ENCODE data around the gene NTMT1. TPM values are rescaled to one million over a fixed set of nuclear protein-coding genes. Genes with fewer than 3 reads are reported as not detected.

NTMT1 gene
- total RNA-seq, 1 donor from 2014 or later: 55.1 TPM

DNA sequence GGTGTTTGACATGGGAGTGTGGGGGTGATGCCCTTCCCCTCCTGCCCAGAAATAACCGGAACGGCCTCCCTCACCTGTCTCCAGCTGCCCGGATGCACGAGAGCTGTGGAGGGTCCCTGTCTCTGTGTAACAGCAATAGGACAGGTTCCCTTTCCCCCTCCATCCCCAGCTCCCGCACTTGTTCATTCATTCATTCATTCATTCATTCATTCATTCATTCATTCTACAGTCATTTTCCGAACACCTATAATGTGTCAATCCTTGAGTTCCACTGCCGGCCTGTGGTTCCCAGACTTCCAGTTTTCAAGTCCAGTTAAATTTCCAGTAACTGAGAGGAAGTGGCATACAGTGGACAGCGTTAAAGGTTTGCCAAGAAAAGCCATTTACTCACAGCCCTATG is 46.7 kb downstream of the NTMT1 start:
- Histone ChIP-seq H4K20me1 (ENCODE audit: insufficient read depth, low read length) (peaks cover 3% of the 10 kb centered on the region), H3K79me2 (ENCODE audit: insufficient read depth, low read length) (no peaks in the 10 kb centered on the region), H2AFZ (ENCODE audit: low read depth, low read length) (no peak overlapping the region), H3K36me3 (ENCODE audit: insufficient read depth, low read length) (no peaks in the 10 kb centered on the region), H3K4me2 (ENCODE audit: low read length) (no peak overlapping the region), H3K4me3 (ENCODE audit: insufficient read depth, low read depth, low read length) (no peak overlapping the region), H3K9ac (ENCODE audit: low read length) (no peak overlapping the region), H3K4me1 (ENCODE audit: insufficient read depth, low read length) (peaks cover 10% of the 10 kb centered on the region), H3K27me3 (ENCODE audit: insufficient read depth, low read length) (peaks cover 28% of the 10 kb centered on the region), H3K27ac (ENCODE audit: low read depth, low read length) (no peak overlapping the region), H3K9me3 (ENCODE audit: insufficient read depth, low read depth, low read length) (no peaks in the 10 kb centered on the region)
- H3K27me3 Mint-ChIP-seq (ENCODE audit: low read depth, unreplicated experiment): peaks cover 39% of the 10 kb centered on the region
- TF ChIP-seq, protein P1, sequence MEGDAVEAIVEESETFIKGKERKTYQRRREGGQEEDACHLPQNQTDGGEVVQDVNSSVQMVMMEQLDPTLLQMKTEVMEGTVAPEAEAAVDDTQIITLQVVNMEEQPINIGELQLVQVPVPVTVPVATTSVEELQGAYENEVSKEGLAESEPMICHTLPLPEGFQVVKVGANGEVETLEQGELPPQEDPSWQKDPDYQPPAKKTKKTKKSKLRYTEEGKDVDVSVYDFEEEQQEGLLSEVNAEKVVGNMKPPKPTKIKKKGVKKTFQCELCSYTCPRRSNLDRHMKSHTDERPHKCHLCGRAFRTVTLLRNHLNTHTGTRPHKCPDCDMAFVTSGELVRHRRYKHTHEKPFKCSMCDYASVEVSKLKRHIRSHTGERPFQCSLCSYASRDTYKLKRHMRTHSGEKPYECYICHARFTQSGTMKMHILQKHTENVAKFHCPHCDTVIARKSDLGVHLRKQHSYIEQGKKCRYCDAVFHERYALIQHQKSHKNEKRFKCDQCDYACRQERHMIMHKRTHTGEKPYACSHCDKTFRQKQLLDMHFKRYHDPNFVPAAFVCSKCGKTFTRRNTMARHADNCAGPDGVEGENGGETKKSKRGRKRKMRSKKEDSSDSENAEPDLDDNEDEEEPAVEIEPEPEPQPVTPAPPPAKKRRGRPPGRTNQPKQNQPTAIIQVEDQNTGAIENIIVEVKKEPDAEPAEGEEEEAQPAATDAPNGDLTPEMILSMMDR (IDR thresholded peaks at IDR 0.05; ENCODE audit: insufficient read depth, low read depth, low read length): no peak
- TF ChIP-seq EZH2 (IDR thresholded peaks at IDR 0.05; ENCODE audit: insufficient read depth, low read length): no peak
- FAIRE-seq (no peak), DNase-seq (ENCODE audit: low read depth) (no peak)
- H3K9me3 Mint-ChIP-seq (ENCODE audit: unreplicated experiment): no peaks in the 10 kb centered on the region
- H3K4me1 Mint-ChIP-seq (ENCODE audit: low read depth, unreplicated experiment): no peaks in the 10 kb centered on the region
- no peaks in the 10 kb centered on the region for H3K36me3 Mint-ChIP-seq (ENCODE audit: low read depth, unreplicated experiment)
- H3K4me3 Mint-ChIP-seq (ENCODE audit: unreplicated experiment): no peak overlapping the region
- no peak overlapping the region for H3K27ac Mint-ChIP-seq (ENCODE audit: unreplicated experiment)

- H3K4me3 ChIP-seq (ENCODE audit: insufficient read depth, low read depth, low read length): no peak overlapping the region
- H2AFZ ChIP-seq (ENCODE audit: low read depth, low read length): no peak overlapping the region
- TF ChIP-seq EZH2 (IDR thresholded peaks at IDR 0.05; ENCODE audit: insufficient read depth, low read length): no peak
- TF ChIP-seq, protein P1 (IDR thresholded peaks at IDR 0.05; ENCODE audit: insufficient read depth, low read depth, low read length): no peak
- H3K9me3 ChIP-seq (ENCODE audit: insufficient read depth, low read depth, low read length): no peaks in the 10 kb centered on the region
- H3K36me3 ChIP-seq (ENCODE audit: insufficient read depth, low read length): no peaks in the 10 kb centered on the region
- no peak overlapping the region for H3K27ac ChIP-seq (ENCODE audit: low read depth, low read length)
- no peak overlapping the region for H3K9ac ChIP-seq (ENCODE audit: low read length)
- no peaks in the 10 kb centered on the region for H3K79me2 ChIP-seq (ENCODE audit: insufficient read depth, low read length)
- DNase-seq (ENCODE audit: low read depth) (no peak), FAIRE-seq (no peak)
- no peaks in the 10 kb centered on the region for H3K36me3 Mint-ChIP-seq (ENCODE audit: low read depth, unreplicated experiment)
- peaks cover 33% of the 10 kb centered on the region for H3K27me3 ChIP-seq (ENCODE audit: insufficient read depth, low read length)
- no peaks in the 10 kb centered on the region for H3K4me1 Mint-ChIP-seq (ENCODE audit: low read depth, unreplicated experiment)
- peaks cover 10% of the 10 kb centered on the region for H3K4me1 ChIP-seq (ENCODE audit: insufficient read depth, low read length)
- no peak overlapping the region for H3K4me2 ChIP-seq (ENCODE audit: low read length)
- peaks cover 3% of the 10 kb centered on the region for H4K20me1 ChIP-seq (ENCODE audit: insufficient read depth, low read length)
- H3K27me3 Mint-ChIP-seq (ENCODE audit: low read depth, unreplicated experiment): peaks cover 44% of the 10 kb centered on the region
- no peak overlapping the region for H3K27ac Mint-ChIP-seq (ENCODE audit: unreplicated experiment)
- H3K4me3 Mint-ChIP-seq (ENCODE audit: unreplicated experiment): no peak overlapping the region
- no peaks in the 10 kb centered on the region for H3K9me3 Mint-ChIP-seq (ENCODE audit: unreplicated experiment)
These were observed 47.6 kb downstream of the NTMT1 start for GRCh38 chr9:129673602-129674001.

DNA sequence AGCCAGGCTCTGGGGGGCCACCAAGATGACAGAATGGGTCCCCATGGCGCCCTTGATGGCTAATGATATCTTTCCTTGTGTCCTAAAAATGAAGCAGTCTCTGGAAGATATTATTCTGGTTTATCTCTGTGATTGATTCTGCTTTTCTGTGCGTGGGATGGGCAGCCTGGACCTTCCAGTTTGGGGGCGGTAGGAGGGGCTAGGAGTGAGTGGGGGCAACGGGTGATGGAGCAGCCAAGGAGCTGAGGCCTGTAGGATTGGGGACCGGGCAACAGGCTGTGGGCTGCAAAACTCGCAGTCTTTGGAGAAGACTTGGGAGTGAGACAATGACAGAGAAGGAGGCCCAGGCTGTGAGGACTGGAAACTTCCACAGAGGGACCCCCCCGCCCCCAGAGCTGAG is 48.3 kb downstream of the NTMT1 start:
- Histone ChIP-seq H3K9ac (ENCODE audit: low read length) (no peak overlapping the region), H3K4me3 (ENCODE audit: insufficient read depth, low read depth, low read length) (no peak overlapping the region), H4K20me1 (ENCODE audit: insufficient read depth, low read length) (peaks cover 3% of the 10 kb centered on the region), H3K36me3 (ENCODE audit: insufficient read depth, low read length) (no peaks in the 10 kb centered on the region), H3K4me2 (ENCODE audit: low read length) (no peak overlapping the region), H2AFZ (ENCODE audit: low read depth, low read length) (no peak overlapping the region), H3K9me3 (ENCODE audit: insufficient read depth, low read depth, low read length) (no peaks in the 10 kb centered on the region), H3K27ac (ENCODE audit: low read depth, low read length) (no peak overlapping the region), H3K27me3 (ENCODE audit: insufficient read depth, low read length) (peaks cover 34% of the 10 kb centered on the region), H3K4me1 (ENCODE audit: insufficient read depth, low read length) (peaks cover 8% of the 10 kb centered on the region), H3K79me2 (ENCODE audit: insufficient read depth, low read length) (no peaks in the 10 kb centered on the region)
- FAIRE-seq: no peak
- Mint-ChIP-seq H3K9me3 (ENCODE audit: unreplicated experiment) (no peaks in the 10 kb centered on the region), H3K27me3 (ENCODE audit: low read depth, unreplicated experiment) (peaks cover 50% of the 10 kb centered on the region), H3K27ac (ENCODE audit: unreplicated experiment) (no peak overlapping the region), H3K4me1 (ENCODE audit: low read depth, unreplicated experiment) (no peaks in the 10 kb centered on the region), H3K36me3 (ENCODE audit: low read depth, unreplicated experiment) (no peaks in the 10 kb centered on the region), H3K4me3 (ENCODE audit: unreplicated experiment) (no peak overlapping the region)
- TF ChIP-seq, protein P1 (IDR thresholded peaks at IDR 0.05; ENCODE audit: insufficient read depth, low read depth, low read length): no peak
- no peak for TF ChIP-seq EZH2 (IDR thresholded peaks at IDR 0.05; ENCODE audit: insufficient read depth, low read length)
- DNase-seq (ENCODE audit: low read depth): no peak
